Measurements from ENCODE around the gene IRS1. TPM values are rescaled to one million over a fixed set of nuclear protein-coding genes. Genes with fewer than 3 reads are reported as not detected.

Gene IRS1
- total RNA-seq, 1 donor from 2014 or later, result 16.9 TPM

DNA sequence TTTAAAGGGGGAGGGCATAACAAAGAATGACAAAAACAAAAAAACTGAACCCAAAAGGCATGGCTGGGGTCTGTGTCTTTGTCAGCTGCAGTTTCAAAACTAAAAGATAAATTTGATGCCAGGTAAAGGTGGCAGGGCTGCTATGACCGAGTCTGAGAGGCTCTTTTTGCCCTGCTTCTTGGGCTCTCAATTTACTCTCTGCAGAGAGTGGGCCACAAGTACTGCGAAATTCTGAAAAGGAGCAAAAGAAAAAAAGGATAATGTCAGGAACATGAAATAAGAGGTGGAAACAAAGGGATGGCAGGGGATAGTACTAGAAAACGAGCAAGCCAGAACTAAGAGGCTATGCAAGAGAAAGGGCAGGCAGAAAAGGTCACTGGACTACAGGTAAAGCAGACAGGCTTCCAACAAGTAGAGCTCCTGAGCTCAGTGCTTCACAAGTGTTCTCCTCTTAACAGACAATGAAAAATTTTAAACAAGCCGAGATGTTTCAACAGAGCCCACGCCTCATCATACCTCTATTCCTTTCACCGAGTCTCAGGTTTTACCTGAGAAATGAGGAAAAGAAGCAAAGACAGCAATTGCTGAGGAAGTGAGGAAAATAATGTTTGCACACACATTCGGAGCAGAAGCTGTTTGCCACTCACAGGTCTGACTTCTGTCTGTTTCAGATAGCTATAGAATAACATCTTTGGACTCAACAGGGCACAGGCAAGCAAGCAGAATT, 7.3 kb downstream of the IRS1 start:
- Histone ChIP-seq H3K27me3 (no peaks in the 10 kb centered on the region), H3K36me3 (no peaks in the 10 kb centered on the region), H3K4me1 (peaks cover 65% of the 10 kb centered on the region), H3K4me3 (peak overlapping the region; percentile 61 to 65), H3K27ac (peak overlapping the region; percentile 95), H3K9me3 (no peaks in the 10 kb centered on the region)
- DNase-seq (ENCODE audit: extremely low spot score in 2 of 2), result no peak
- TF ChIP-seq POLR2AphosphoS5 (IDR thresholded peaks at IDR 0.05; ENCODE audit: insufficient read depth in 1 of 2, low read depth in 1 of 2) (no peak), POLR2A (IDR thresholded peaks at IDR 0.05) (no peak)
- TF ChIP-seq, protein P1, sequence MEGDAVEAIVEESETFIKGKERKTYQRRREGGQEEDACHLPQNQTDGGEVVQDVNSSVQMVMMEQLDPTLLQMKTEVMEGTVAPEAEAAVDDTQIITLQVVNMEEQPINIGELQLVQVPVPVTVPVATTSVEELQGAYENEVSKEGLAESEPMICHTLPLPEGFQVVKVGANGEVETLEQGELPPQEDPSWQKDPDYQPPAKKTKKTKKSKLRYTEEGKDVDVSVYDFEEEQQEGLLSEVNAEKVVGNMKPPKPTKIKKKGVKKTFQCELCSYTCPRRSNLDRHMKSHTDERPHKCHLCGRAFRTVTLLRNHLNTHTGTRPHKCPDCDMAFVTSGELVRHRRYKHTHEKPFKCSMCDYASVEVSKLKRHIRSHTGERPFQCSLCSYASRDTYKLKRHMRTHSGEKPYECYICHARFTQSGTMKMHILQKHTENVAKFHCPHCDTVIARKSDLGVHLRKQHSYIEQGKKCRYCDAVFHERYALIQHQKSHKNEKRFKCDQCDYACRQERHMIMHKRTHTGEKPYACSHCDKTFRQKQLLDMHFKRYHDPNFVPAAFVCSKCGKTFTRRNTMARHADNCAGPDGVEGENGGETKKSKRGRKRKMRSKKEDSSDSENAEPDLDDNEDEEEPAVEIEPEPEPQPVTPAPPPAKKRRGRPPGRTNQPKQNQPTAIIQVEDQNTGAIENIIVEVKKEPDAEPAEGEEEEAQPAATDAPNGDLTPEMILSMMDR (IDR thresholded peaks at IDR 0.05), result no peak
- intact Hi-C loops (cut with DNase I), result loop anchor here (10.0 kb wide), 3 partner anchors 48 to 898 kb away; no protein-coding TSS in a partner anchor

GRCh38 chr2:226791487-226792081, 8.0 kb downstream of the IRS1 start:
- peak overlapping the region; percentile 61 to 65 for H3K4me3 ChIP-seq
- peak overlapping the region; percentile 95 for H3K27ac ChIP-seq
- H3K27me3 ChIP-seq, result no peaks in the 10 kb centered on the region
- H3K4me1 ChIP-seq, result peaks cover 64% of the 10 kb centered on the region
- intact Hi-C loops (cut with DNase I), result loop anchor here (10.0 kb wide), 3 partner anchors 47 to 897 kb away; no protein-coding TSS in a partner anchor
- no peaks in the 10 kb centered on the region for H3K9me3 ChIP-seq
- peak in 1 of 2 donors; percentile 90 for DNase-seq (ENCODE audit: extremely low spot score in 2 of 2)
- H3K36me3 ChIP-seq, result no peaks in the 10 kb centered on the region
- peak in 1 of 2 donors; percentile 55 for TF ChIP-seq POLR2A (IDR thresholded peaks at IDR 0.05)
- peak in 1 of 2 donors; percentile 82 for TF ChIP-seq POLR2AphosphoS5 (IDR thresholded peaks at IDR 0.05; ENCODE audit: insufficient read depth in 1 of 2, low read depth in 1 of 2)
- TF ChIP-seq, protein P1 (IDR thresholded peaks at IDR 0.05), result peak in 2 of 3 experiments; percentile 31 to 54

- Histone ChIP-seq H3K4me1 (peaks cover 59% of the 10 kb centered on the region), H3K36me3 (no peaks in the 10 kb centered on the region), H3K4me3 (peak overlapping the region; percentile 61 to 65), H3K27me3 (no peaks in the 10 kb centered on the region), H3K9me3 (no peaks in the 10 kb centered on the region), H3K27ac (peak overlapping the region; percentile 95)
- TF ChIP-seq POLR2A (IDR thresholded peaks at IDR 0.05) (no peak), POLR2AphosphoS5 (IDR thresholded peaks at IDR 0.05; ENCODE audit: insufficient read depth in 1 of 2, low read depth in 1 of 2) (peak in 1 of 2 donors; percentile 36)
- peak in 1 of 2 donors; percentile 90 for DNase-seq (ENCODE audit: extremely low spot score in 2 of 2)
- intact Hi-C loops (cut with DNase I), result loop anchor here (10.0 kb wide), 3 partner anchors 46 to 896 kb away; no protein-coding TSS in a partner anchor
Observed at GRCh38 chr2:226791056-226791486, 8.5 kb downstream of the IRS1 start.

DNA sequence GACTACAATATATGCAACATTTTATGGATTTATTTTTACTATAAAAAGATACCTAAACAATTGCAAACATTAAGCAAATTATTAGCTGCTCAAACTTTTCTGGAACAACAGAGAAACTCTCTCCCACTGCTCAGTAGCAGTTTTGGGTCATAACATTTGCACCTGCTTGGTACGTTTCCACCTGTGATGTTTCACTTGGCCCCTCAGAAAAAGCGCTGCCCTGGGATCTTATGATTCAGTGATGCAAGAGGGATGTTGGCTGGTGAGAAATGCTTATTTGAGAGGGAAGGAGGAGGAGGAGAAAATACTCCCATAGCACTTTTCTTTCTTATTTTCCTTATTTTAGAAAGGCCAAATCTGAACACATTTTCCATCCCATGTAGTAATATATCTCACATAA, 9.2 kb downstream of the IRS1 start:
- no peaks in the 10 kb centered on the region for H3K36me3 ChIP-seq
- intact Hi-C loops (cut with DNase I), result loop anchor here (10.0 kb wide), 3 partner anchors 46 to 896 kb away; no protein-coding TSS in a partner anchor
- no peak for TF ChIP-seq POLR2A (IDR thresholded peaks at IDR 0.05)
- no peak for TF ChIP-seq POLR2AphosphoS5 (IDR thresholded peaks at IDR 0.05; ENCODE audit: insufficient read depth in 1 of 2, low read depth in 1 of 2)
- TF ChIP-seq, protein P1 (IDR thresholded peaks at IDR 0.05), result no peak
- H3K4me1 ChIP-seq, result peaks cover 52% of the 10 kb centered on the region
- H3K27ac ChIP-seq, result peak overlapping the region; percentile 95
- no peak for DNase-seq (ENCODE audit: extremely low spot score in 2 of 2)
- H3K9me3 ChIP-seq, result no peaks in the 10 kb centered on the region
- no peaks in the 10 kb centered on the region for H3K27me3 ChIP-seq
- H3K4me3 ChIP-seq, result peak overlapping the region; percentile 61 to 65

DNA sequence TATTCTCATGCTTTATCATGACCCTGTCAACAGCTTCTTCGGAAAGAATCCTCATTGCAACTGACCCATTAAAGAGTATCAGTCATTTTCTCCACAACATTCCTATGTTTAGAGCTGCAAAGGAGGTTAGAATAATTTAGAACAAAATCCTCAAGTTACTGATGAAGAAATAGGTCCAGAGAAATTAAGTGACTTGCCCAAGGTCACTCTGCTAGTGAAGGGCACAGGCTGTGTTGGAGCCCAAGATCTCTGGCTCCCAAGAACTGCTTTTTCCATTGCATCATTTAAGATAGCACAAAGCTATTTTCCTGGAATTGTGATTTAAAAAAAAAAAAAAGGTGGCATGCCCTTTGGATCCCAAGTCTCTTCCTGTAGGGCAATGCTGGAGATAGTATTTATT, 9.6 kb downstream of the IRS1 start:
- no peaks in the 10 kb centered on the region for H3K9me3 ChIP-seq
- no peak overlapping the region for H3K27ac ChIP-seq
- intact Hi-C loops (cut with DNase I), result loop anchor here (10.0 kb wide), 3 partner anchors 45 to 895 kb away; no protein-coding TSS in a partner anchor
- H3K4me3 ChIP-seq, result no peak overlapping the region
- no peak for DNase-seq (ENCODE audit: extremely low spot score in 2 of 2)
- peaks cover 48% of the 10 kb centered on the region for H3K4me1 ChIP-seq
- H3K36me3 ChIP-seq, result no peaks in the 10 kb centered on the region
- TF ChIP-seq, protein P1 (IDR thresholded peaks at IDR 0.05), result no peak
- TF ChIP-seq POLR2A (IDR thresholded peaks at IDR 0.05) (no peak), POLR2AphosphoS5 (IDR thresholded peaks at IDR 0.05; ENCODE audit: insufficient read depth in 1 of 2, low read depth in 1 of 2) (no peak)
- no peaks in the 10 kb centered on the region for H3K27me3 ChIP-seq

Measured in vagina (tissue), 2 donors.